Measurements from ENCODE around the gene TBC1D1. TPM values are rescaled to one million over a fixed set of nuclear protein-coding genes. Genes with fewer than 3 reads are reported as not detected.
A peak's percentile ranks its signal among the peaks of the same experiment; 100 is the strongest.

Gene TBC1D1
- total RNA-seq, 1 experiment from 2014 or later = 106 TPM

GRCh38 chr4:37868238-37868637 is 22.6 kb upstream of the TBC1D1 start:
- H3K4me1 ChIP-seq (replicated peaks; ENCODE audit: insufficient read depth) = peaks cover 5% of the 10 kb centered on the region
- TF ChIP-seq CTCF (conservative IDR thresholded peaks at IDR 0.05) (no peak), EZH2 (IDR thresholded peaks at IDR 0.05; ENCODE audit: low read depth) (no peak)
- no peaks in the 10 kb centered on the region for H3K9me3 ChIP-seq (ENCODE audit: insufficient read depth, low read depth)
- H3F3A ChIP-seq (ENCODE audit: insufficient read depth, low read depth) = peaks cover 5% of the 10 kb centered on the region; the same call in 1 of the 2 replicates
- no peaks in the 10 kb centered on the region for H3K79me2 ChIP-seq (ENCODE audit: low read depth)
- ChIA-PET POLR2A (ENCODE audit: unreplicated experiment) (no interaction called here), CTCF (no interaction called here)
- intact Hi-C loops (cut with micrococcal nuclease; ENCODE audit: unreplicated experiment) = no loop called here
- H3K27me3 ChIP-seq (ENCODE audit: insufficient read depth, low read depth) = no peaks in the 10 kb centered on the region
- no peak overlapping the region for H2AFZ ChIP-seq
- DNase-seq = no peak
- no peak overlapping the region for H3K27ac ChIP-seq
- no peaks in the 10 kb centered on the region for H4K20me1 ChIP-seq (ENCODE audit: insufficient read depth)
- H3K4me3 ChIP-seq = no peak overlapping the region
- no peaks in the 10 kb centered on the region for H3K36me3 ChIP-seq (ENCODE audit: low read depth)
- H3K4me2 ChIP-seq = no peak overlapping the region
- BruUV-seq (replicated peaks) = no TSS peak
- H3K9me2 ChIP-seq (ENCODE audit: insufficient read depth) = no peaks in the 10 kb centered on the region

- no TSS peak for BruUV-seq (replicated peaks)
- Histone ChIP-seq H3K27ac (no peak overlapping the region), H3K4me2 (no peak overlapping the region), H3K9me2 (ENCODE audit: insufficient read depth) (no peaks in the 10 kb centered on the region), H3K4me1 (replicated peaks; ENCODE audit: insufficient read depth) (peaks cover 7% of the 10 kb centered on the region), H3K4me3 (no peak overlapping the region), H3K9me3 (ENCODE audit: insufficient read depth, low read depth) (no peaks in the 10 kb centered on the region), H3K36me3 (ENCODE audit: low read depth) (no peaks in the 10 kb centered on the region), H2AFZ (no peak overlapping the region), H4K20me1 (ENCODE audit: insufficient read depth) (no peaks in the 10 kb centered on the region), H3K27me3 (ENCODE audit: insufficient read depth, low read depth) (no peaks in the 10 kb centered on the region), H3F3A (ENCODE audit: insufficient read depth, low read depth) (peaks cover 11% of the 10 kb centered on the region), H3K79me2 (ENCODE audit: low read depth) (no peaks in the 10 kb centered on the region)
- CTCF ChIA-PET = no interaction called here
- POLR2A ChIA-PET (ENCODE audit: unreplicated experiment) = no interaction called here
- intact Hi-C loops (cut with micrococcal nuclease; ENCODE audit: unreplicated experiment) = no loop called here
- no peak for TF ChIP-seq CTCF (conservative IDR thresholded peaks at IDR 0.05)
- no peak for TF ChIP-seq EZH2 (IDR thresholded peaks at IDR 0.05; ENCODE audit: low read depth)
- no peak for DNase-seq
Measured at GRCh38 chr4:37872310-37872988, 18.4 kb upstream of the TBC1D1 start.

DNA sequence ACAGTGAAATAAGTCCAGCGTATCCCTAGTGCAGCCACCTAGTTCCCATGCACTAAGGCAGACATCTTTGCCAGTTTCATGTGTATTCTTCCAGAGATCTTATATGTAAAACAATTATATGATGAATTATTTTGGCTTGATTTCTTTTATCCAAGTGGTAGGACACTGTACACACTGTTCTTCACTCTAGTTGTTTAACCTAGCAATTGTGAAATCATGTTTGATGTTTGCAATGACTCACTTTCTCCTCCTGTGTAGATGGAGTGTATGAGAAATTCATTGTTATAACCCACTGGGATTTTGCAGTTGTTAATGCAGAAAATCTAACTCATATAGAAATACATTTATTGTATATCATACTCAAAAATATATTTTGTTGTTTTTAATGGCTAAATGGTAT is 17.5 kb upstream of the TBC1D1 start:
- H3K27ac ChIP-seq = no peak overlapping the region
- BruUV-seq (replicated peaks) = no TSS peak
- H3F3A ChIP-seq (ENCODE audit: insufficient read depth, low read depth) = peaks cover 11% of the 10 kb centered on the region
- H3K79me2 ChIP-seq (ENCODE audit: low read depth) = no peaks in the 10 kb centered on the region
- H3K4me3 ChIP-seq = no peak overlapping the region
- no peaks in the 10 kb centered on the region for H3K36me3 ChIP-seq (ENCODE audit: low read depth)
- no peaks in the 10 kb centered on the region for H4K20me1 ChIP-seq (ENCODE audit: insufficient read depth)
- intact Hi-C loops (cut with micrococcal nuclease; ENCODE audit: unreplicated experiment) = no loop called here
- ChIA-PET POLR2A (ENCODE audit: unreplicated experiment) (no interaction called here), CTCF (no interaction called here)
- DNase-seq = peak in 1 of 2 experiments; percentile 77
- H3K4me2 ChIP-seq = peak overlapping the region; percentile 14; the same call in 1 of the 2 replicates
- peaks cover 7% of the 10 kb centered on the region for H3K4me1 ChIP-seq (replicated peaks; ENCODE audit: insufficient read depth)
- TF ChIP-seq CTCF (conservative IDR thresholded peaks at IDR 0.05) = no peak
- no peak for TF ChIP-seq EZH2 (IDR thresholded peaks at IDR 0.05; ENCODE audit: low read depth)
- H3K9me3 ChIP-seq (ENCODE audit: insufficient read depth, low read depth) = no peaks in the 10 kb centered on the region
- H3K27me3 ChIP-seq (ENCODE audit: insufficient read depth, low read depth) = no peaks in the 10 kb centered on the region
- H3K9me2 ChIP-seq (ENCODE audit: insufficient read depth) = no peaks in the 10 kb centered on the region
- no peak overlapping the region for H2AFZ ChIP-seq

All from PC-9 (cell line).